HG03103 (cell line): ENCODE measurements around the gene SH3BP4.

Source experiments
- ATAC-seq: cut with Tn5 transposase; IDR thresholded peaks from one replicate; pipeline ENCODE4 v1.9.1; 2021; ENCODE audit warnings: low read depth; ENCODE audit not compliant: unreplicated experiment

Gene SH3BP4

GRCh38 chr2:234996069-234996940 is 44.5 kb downstream of the SH3BP4 start:
- no peak for ATAC-seq

DNA sequence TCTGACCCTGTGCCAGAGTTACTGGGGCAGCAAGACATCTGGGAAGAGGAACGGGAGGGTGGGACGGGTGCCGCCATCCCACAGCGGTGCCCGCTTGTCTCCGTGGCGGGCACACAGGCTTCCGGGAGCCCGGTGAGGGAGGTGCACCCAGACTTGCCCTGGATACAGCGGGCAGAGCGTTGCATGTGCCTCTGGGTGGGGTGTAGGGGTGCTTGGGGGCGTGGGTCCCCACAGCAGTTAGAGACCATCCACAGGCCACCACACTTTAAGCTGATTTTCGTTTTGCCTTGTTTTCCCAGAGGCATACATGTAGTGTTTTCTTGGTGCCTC is 45.1 kb downstream of the SH3BP4 start:
- no peak for ATAC-seq

GRCh38 chr2:234997389-234997788 is 45.6 kb downstream of the SH3BP4 start:
- ATAC-seq = no peak

- ATAC-seq = no peak
These were observed 46.8 kb downstream of the SH3BP4 start for GRCh38 chr2:234998404-234999211.

DNA sequence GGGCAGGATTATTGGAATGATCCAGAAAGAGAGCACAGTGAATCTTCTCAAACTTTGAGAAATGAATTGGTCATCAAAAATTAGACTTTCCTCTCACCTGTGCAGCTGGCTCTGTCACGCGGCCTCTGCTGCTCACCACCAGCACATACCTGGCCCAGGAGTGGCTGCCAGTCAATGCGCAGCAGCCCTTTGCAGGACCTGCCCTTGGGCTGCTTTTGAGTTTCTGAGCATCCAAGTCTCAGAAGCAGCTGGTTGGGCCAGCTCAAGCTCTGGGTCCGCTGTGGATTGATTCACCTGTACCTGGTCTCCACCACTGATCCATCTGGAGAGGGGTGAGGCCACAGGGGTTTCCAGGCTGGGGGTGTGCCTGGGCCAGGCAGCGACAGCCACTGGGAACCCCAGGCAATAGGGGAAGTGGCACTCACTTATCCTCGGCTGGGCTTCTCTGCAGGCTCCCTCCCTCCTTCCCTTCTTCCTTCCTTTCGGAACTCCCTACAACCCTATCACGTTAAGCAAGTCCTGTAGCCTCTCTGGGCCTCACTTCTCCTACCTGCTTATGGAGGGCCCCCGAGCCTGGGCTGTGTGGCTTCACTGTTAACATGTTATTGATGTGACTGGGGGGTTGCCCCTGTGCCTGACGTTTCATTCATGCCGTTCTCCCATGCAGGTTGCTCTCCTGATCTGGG is 48.1 kb downstream of the SH3BP4 start:
- no peak for ATAC-seq

DNA sequence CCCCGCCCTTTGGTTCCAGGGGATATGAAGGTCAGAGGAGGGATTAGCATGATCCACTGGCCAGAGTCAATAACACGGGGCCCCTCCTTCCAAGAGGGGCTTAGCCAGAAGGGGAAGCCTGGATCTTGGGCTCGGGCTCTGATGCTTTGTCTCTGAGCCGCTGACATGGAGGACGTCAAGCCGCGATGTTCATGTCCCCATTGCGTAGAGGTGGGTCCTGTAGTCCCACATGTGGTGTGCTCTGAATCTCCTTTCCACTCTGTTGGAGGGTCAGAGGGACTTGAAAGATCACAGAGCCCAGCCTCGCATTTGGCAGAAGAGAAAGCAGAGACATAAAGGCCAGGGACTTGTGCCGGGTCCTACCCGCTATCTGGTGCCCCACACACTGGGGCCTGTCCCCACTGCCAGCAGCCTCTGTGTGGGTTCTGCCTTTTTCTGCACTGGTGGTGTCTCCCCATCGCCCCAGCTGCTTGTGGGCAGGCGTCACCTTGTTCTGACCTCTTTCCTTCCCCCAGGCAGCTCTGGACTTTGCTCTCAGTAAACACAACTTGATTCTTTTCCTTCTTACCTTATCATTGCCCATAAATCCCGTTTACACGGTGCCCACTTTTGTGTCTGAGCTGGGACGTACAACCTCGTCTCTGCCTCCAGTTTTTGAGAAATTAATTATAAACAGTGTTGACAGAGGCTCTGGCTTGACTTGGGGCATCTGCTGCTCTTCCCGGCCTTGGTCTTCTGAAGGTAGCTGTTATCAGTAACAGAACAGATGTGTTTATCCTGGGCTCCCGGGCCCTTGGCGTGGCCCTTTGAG is 48.8 kb downstream of the SH3BP4 start:
- no peak for ATAC-seq

DNA sequence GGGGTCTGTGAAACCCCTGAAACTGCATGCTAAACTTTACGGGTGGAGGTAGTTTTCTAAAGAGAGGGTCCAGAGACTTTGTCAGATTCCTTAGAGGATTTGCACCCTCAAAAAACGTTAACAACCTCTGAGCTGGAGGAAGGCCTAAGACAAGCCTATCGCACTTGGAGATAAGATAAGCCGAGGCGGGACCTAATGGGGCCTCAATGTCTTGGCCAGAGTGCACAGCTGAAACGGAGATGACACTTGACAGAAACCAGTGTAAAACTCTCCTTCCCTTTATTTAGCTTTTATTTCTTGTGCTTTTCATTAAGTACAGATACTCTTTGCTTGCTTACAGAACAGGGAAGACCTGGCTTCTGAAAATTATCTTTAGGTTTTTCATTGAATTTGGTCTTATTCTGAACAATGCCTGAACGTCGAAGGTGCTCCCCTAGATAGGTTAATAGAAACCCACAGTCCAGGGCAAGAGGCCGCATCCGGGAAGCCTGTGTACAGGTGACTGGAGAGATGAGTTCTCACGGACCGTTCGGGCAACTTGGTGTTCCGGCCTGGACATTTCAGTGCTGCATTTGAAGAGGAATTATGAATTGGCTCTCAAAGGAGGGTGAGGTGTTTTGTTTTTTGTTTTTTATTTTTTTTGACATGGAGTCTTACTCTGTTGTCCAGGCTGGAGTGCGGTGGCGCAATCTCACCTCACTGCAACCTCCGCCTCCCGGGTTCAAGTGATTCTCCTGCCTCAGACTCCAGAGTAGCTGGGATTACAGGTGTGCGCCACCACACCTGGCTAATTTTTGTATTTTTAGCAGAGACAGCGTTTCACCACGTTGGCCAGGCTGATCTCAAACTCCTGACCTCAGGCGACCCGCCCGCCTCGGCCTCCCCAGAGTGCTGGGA is 49.7 kb downstream of the SH3BP4 start:
- ATAC-seq = no peak

- no peak for ATAC-seq
These were observed 50.6 kb downstream of the SH3BP4 start for GRCh38 chr2:235002198-235003095.

DNA sequence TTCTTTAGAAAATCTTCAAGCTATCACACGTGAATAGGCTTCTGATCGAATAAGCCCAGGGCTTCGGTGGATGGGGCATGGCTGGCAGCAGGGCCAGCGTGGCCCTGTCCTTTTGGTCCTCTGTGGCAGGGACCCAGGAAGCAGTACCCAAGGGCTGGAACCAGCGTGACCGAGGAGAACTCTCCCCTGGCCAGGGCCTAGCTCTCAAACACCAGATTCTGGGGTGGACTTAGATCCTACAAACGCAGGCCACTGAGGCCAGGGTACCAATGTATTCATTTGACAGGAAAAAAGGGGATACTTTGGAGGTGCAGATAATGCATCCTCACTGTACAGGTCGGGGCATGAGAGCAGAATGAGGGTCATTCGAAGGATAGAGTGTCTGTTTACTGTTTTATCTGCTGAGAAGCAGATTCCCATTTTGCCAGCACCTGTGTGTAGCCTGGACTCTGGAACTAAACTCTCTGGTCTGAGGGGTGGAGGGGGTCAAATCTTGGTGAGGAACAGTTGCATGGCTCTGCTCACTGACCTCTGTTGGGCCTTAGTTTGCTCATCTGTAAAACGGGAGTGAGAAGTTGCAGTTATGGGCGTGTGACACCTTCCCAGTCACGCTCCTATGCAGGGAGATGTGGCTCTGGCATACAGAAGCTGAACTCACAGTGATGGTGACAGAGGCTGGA is 51.4 kb downstream of the SH3BP4 start:
- ATAC-seq = no peak

- ATAC-seq = no peak
These were observed 52.6 kb downstream of the SH3BP4 start for GRCh38 chr2:235004329-235004903.

DNA sequence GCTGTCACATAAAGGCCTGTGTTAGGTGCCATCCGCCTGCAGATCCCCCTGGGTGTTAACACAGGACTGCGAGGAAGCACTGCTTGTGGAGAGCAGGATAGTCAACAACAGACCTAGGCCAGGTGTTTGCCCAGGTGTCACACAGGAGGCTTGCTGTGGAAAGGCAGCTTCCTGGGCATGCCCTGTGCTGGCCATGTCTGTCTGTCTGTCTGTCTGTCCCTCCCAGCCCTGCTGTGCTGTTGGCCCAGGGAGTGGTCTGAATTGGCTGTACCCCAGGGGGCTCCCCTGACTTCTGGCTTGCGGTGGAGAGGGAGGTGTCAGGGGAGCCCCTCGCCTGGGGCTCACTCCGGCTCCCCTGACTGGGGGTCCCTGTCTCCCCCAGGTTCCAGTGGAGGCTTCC is 53.2 kb downstream of the SH3BP4 start:
- no peak for ATAC-seq

DNA sequence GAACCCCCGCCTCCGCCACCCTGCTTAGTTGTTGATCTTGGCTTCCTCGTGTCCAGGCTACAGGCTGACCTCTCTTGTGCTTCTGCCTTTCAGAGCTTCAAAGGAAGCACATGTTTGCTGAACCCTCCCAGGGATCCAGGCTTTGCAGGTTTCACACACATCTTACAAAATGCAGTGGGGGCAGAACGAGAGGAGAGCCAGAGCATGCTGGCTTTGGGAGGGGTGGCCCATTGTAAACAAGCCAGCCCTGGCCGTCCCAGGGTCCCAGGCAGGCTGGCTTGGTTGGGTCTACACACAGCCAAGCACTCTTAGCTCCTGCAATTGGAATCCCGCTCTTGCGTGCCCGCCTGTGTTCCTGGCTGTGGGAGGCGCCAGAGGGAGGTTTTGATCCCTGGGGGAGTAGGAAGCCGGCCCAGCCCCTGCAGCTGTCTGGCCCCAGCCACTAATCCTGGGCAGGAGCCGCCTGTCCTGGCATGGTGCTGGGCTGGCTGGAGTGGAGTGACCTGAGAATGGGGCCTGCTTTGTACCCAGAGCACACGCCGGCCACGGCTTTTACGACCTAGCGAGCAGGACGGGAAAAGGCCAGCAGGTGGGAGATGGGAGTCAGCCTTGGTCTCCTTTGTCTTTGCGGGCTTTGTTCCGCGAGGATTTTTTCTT is 53.9 kb downstream of the SH3BP4 start:
- no peak for ATAC-seq

- no peak for ATAC-seq
These were observed 54.6 kb downstream of the SH3BP4 start for GRCh38 chr2:235006461-235006860.

DNA sequence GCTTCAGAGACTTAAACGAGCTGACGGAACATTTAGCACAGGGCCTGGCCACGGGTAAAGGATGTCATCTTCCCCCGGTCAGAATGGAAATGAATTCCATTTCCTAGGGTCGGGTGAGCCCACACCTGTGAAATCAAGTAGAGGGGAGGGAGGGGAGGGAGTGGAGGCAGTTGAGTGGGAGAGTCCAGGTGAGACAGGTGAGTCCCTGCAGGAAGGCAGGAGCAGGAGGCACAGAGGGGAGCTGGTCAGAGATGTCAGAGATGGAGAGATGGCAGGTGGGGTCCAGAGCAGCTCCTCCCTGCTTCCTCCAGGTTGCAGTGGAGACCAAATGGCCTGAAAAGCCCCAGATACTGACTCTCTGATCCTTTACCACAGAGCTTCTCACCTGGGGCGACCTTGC is 55.2 kb downstream of the SH3BP4 start:
- no peak for ATAC-seq

DNA sequence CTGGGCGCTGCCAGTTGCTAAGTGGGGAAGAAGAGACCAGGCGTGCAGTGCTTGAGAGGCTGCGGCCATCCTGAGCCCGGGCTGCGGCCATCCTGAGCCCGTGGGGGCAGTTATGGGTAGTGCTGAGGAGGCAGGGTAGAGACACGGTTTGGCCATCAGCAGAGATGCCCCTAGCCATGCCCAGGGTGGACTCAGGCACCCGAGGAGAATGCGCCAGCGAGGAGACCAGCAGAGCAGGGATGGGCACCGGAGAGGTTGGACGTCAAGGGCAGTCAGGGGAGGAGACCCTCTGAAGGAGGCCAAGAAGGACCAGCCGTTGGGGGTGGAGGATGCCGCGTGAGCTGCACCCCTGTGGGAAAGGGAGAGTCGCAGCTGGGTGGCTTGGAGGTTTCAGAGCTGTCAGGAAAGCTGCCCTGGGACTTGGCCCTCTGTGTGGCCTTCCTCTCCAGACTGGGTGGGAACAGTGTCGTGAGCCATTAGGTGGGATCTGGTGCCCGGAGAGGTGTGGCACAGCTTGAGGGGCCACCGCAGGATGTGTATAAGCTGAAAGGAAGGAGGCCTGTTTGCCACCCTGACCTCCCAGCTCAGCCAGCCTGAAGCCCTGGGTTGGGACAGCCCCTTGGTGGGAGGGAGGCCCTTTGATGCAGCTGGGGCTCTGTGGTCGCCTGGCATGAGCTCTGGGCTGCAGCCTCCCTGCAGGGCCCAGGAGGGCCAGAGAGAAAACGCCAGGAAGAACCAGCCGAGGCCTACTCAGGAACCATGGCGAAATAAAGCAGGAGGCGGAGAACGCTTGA is 56.0 kb downstream of the SH3BP4 start:
- ATAC-seq = no peak

GRCh38 chr2:235008584-235009044 is 56.8 kb downstream of the SH3BP4 start:
- no peak for ATAC-seq
